ENCODE measurements around the gene SIGLEC7.
A peak's percentile ranks its signal among the peaks of the same experiment; 100 is the strongest.

The SIGLEC7 gene

GRCh38 chr19:51128227-51128626 is 13.9 kb upstream of the SIGLEC7 start:
- Histone ChIP-seq H3K14ac (ENCODE audit: low read length) (no peak overlapping the region), H2AK5ac (ENCODE audit: low read length) (no peak overlapping the region), H4K91ac (ENCODE audit: low read depth, low read length) (no peak overlapping the region), H3K36me3 (ENCODE audit: control insufficient read depth in 1 of 2, insufficient read depth in 2 of 2, low read length in 2 of 2) (no peaks in the 10 kb centered on the region), H3K9ac (ENCODE audit: low read length) (no peak overlapping the region), H3K79me2 (ENCODE audit: control insufficient read depth, insufficient read depth, low read length, poor library complexity) (no peaks in the 10 kb centered on the region), H4K8ac (ENCODE audit: low read depth, low read length) (no peak overlapping the region), H2BK5ac (ENCODE audit: low read depth, low read length, poor library complexity) (no peak overlapping the region), H2BK12ac (ENCODE audit: low read length) (no peak overlapping the region), H3K9me3 (ENCODE audit: insufficient read depth, low read depth, low read length) (no peaks in the 10 kb centered on the region), H3K23ac (ENCODE audit: low read length) (no peak overlapping the region), H2BK120ac (ENCODE audit: insufficient read depth, low read length, poor library complexity) (no peak overlapping the region), H3K4me2 (ENCODE audit: low read length) (no peak overlapping the region), H2AFZ (ENCODE audit: insufficient read depth, low read length, poor library complexity) (no peak overlapping the region), H3K27me3 (ENCODE audit: insufficient read depth, low read length) (no peaks in the 10 kb centered on the region), H3K18ac (ENCODE audit: low read length) (no peak overlapping the region), H3K4me3 (ENCODE audit: low read depth, low read length) (no peak overlapping the region), H3K4me1 (ENCODE audit: control insufficient read depth in 1 of 2, insufficient read depth in 2 of 2, low read length in 2 of 2) (no peaks in the 10 kb centered on the region), H3K27ac (ENCODE audit: low read depth, low read length) (no peak overlapping the region), H3K4ac (ENCODE audit: low read depth, low read length) (no peak overlapping the region), H3K79me1 (ENCODE audit: low read length) (no peaks in the 10 kb centered on the region), H4K12ac (ENCODE audit: low read depth, low read length) (no peak overlapping the region)
- WGBS (ENCODE audit: extremely low coverage, insufficient coverage, insufficient read length), result no CpG with 5 or more reads among the region's 7 CpGs
- DNase-seq, result no peak

- Histone ChIP-seq H3K14ac (ENCODE audit: low read length) (no peak overlapping the region), H3K27ac (ENCODE audit: low read depth, low read length) (no peak overlapping the region), H3K4me2 (ENCODE audit: low read length) (no peak overlapping the region), H3K79me1 (ENCODE audit: low read length) (no peaks in the 10 kb centered on the region), H3K27me3 (ENCODE audit: insufficient read depth, low read length) (no peaks in the 10 kb centered on the region), H4K8ac (ENCODE audit: low read depth, low read length) (no peak overlapping the region), H3K79me2 (ENCODE audit: control insufficient read depth, insufficient read depth, low read length, poor library complexity) (no peaks in the 10 kb centered on the region), H3K23ac (ENCODE audit: low read length) (no peak overlapping the region), H4K91ac (ENCODE audit: low read depth, low read length) (no peak overlapping the region), H2AK5ac (ENCODE audit: low read length) (no peak overlapping the region), H2BK5ac (ENCODE audit: low read depth, low read length, poor library complexity) (no peak overlapping the region), H2BK120ac (ENCODE audit: insufficient read depth, low read length, poor library complexity) (no peak overlapping the region), H3K18ac (ENCODE audit: low read length) (no peak overlapping the region), H3K4me1 (ENCODE audit: control insufficient read depth in 1 of 2, insufficient read depth in 2 of 2, low read length in 2 of 2) (no peaks in the 10 kb centered on the region), H3K36me3 (ENCODE audit: control insufficient read depth in 1 of 2, insufficient read depth in 2 of 2, low read length in 2 of 2) (no peaks in the 10 kb centered on the region), H2BK12ac (ENCODE audit: low read length) (no peak overlapping the region), H2AFZ (ENCODE audit: insufficient read depth, low read length, poor library complexity) (no peak overlapping the region), H3K4me3 (ENCODE audit: low read depth, low read length) (no peak overlapping the region), H4K12ac (ENCODE audit: low read depth, low read length) (no peak overlapping the region), H3K4ac (ENCODE audit: low read depth, low read length) (no peak overlapping the region), H3K9ac (ENCODE audit: low read length) (no peak overlapping the region), H3K9me3 (ENCODE audit: insufficient read depth, low read depth, low read length) (no peaks in the 10 kb centered on the region)
- DNase-seq, result no peak
- no CpG with 5 or more reads among the region's 8 CpGs for WGBS (ENCODE audit: extremely low coverage, insufficient coverage, insufficient read length)
Observed at GRCh38 chr19:51129716-51130115, 12.4 kb upstream of the SIGLEC7 start.

- Histone ChIP-seq H4K8ac (ENCODE audit: low read depth, low read length) (no peak overlapping the region), H4K12ac (ENCODE audit: low read depth, low read length) (no peak overlapping the region), H2BK12ac (ENCODE audit: low read length) (no peak overlapping the region), H2BK5ac (ENCODE audit: low read depth, low read length, poor library complexity) (no peak overlapping the region), H3K36me3 (ENCODE audit: control insufficient read depth in 1 of 2, insufficient read depth in 2 of 2, low read length in 2 of 2) (no peaks in the 10 kb centered on the region), H3K9me3 (ENCODE audit: insufficient read depth, low read depth, low read length) (no peaks in the 10 kb centered on the region), H4K91ac (ENCODE audit: low read depth, low read length) (no peak overlapping the region), H3K79me1 (ENCODE audit: low read length) (no peaks in the 10 kb centered on the region), H3K23ac (ENCODE audit: low read length) (no peak overlapping the region), H3K4ac (ENCODE audit: low read depth, low read length) (no peak overlapping the region), H2AK5ac (ENCODE audit: low read length) (no peak overlapping the region), H3K14ac (ENCODE audit: low read length) (no peak overlapping the region), H3K79me2 (ENCODE audit: control insufficient read depth, insufficient read depth, low read length, poor library complexity) (no peaks in the 10 kb centered on the region), H3K4me3 (ENCODE audit: low read depth, low read length) (no peak overlapping the region), H3K27me3 (ENCODE audit: insufficient read depth, low read length) (no peaks in the 10 kb centered on the region), H2BK120ac (ENCODE audit: insufficient read depth, low read length, poor library complexity) (no peak overlapping the region), H2AFZ (ENCODE audit: insufficient read depth, low read length, poor library complexity) (no peak overlapping the region), H3K27ac (ENCODE audit: low read depth, low read length) (no peak overlapping the region), H3K4me2 (ENCODE audit: low read length) (no peak overlapping the region), H3K18ac (ENCODE audit: low read length) (no peak overlapping the region), H3K9ac (ENCODE audit: low read length) (no peak overlapping the region), H3K4me1 (ENCODE audit: control insufficient read depth in 1 of 2, insufficient read depth in 2 of 2, low read length in 2 of 2) (no peaks in the 10 kb centered on the region)
- peak in 1 of 2 donors; percentile 33 for DNase-seq
- WGBS (ENCODE audit: extremely low coverage, insufficient coverage, insufficient read length), result no CpG with 5 or more reads among the region's 24 CpGs
Observed at GRCh38 chr19:51131780-51132680, 10.1 kb upstream of the SIGLEC7 start.

GRCh38 chr19:51135004-51135403 is 7.1 kb upstream of the SIGLEC7 start:
- no peaks in the 10 kb centered on the region for H3K79me1 ChIP-seq (ENCODE audit: low read length)
- H3K14ac ChIP-seq (ENCODE audit: low read length), result no peak overlapping the region
- no peak overlapping the region for H2BK12ac ChIP-seq (ENCODE audit: low read length)
- H3K4me1 ChIP-seq (ENCODE audit: control insufficient read depth in 1 of 2, insufficient read depth in 2 of 2, low read length in 2 of 2), result no peaks in the 10 kb centered on the region
- no CpG with 5 or more reads among the region's 5 CpGs for WGBS (ENCODE audit: extremely low coverage, insufficient coverage, insufficient read length)
- H4K12ac ChIP-seq (ENCODE audit: low read depth, low read length), result no peak overlapping the region
- H3K27ac ChIP-seq (ENCODE audit: low read depth, low read length), result no peak overlapping the region
- no peak overlapping the region for H3K9ac ChIP-seq (ENCODE audit: low read length)
- no peak overlapping the region for H4K8ac ChIP-seq (ENCODE audit: low read depth, low read length)
- H2BK120ac ChIP-seq (ENCODE audit: insufficient read depth, low read length, poor library complexity), result no peak overlapping the region
- no peak overlapping the region for H2AFZ ChIP-seq (ENCODE audit: insufficient read depth, low read length, poor library complexity)
- H3K9me3 ChIP-seq (ENCODE audit: insufficient read depth, low read depth, low read length), result peaks cover 4% of the 10 kb centered on the region
- H3K4ac ChIP-seq (ENCODE audit: low read depth, low read length), result no peak overlapping the region
- H3K4me2 ChIP-seq (ENCODE audit: low read length), result no peak overlapping the region
- no peak for DNase-seq
- H3K18ac ChIP-seq (ENCODE audit: low read length), result no peak overlapping the region
- no peak overlapping the region for H2AK5ac ChIP-seq (ENCODE audit: low read length)
- no peak overlapping the region for H2BK5ac ChIP-seq (ENCODE audit: low read depth, low read length, poor library complexity)
- no peaks in the 10 kb centered on the region for H3K79me2 ChIP-seq (ENCODE audit: control insufficient read depth, insufficient read depth, low read length, poor library complexity)
- H3K4me3 ChIP-seq (ENCODE audit: low read depth, low read length), result no peak overlapping the region
- H3K23ac ChIP-seq (ENCODE audit: low read length), result no peak overlapping the region
- no peaks in the 10 kb centered on the region for H3K36me3 ChIP-seq (ENCODE audit: control insufficient read depth in 1 of 2, insufficient read depth in 2 of 2, low read length in 2 of 2)
- H4K91ac ChIP-seq (ENCODE audit: low read depth, low read length), result no peak overlapping the region
- no peaks in the 10 kb centered on the region for H3K27me3 ChIP-seq (ENCODE audit: insufficient read depth, low read length)
